Fibroblast of villous mesenchyme (primary cell): Measurements from ENCODE around the gene MIGA2. TPM values are rescaled to one million over a fixed set of nuclear protein-coding genes. Genes with fewer than 3 reads are reported as not detected.

Experiments
- DNase-seq: peaks from one replicate; pipeline ENCODE4 v3.0.0-alpha.2; 2010; ENCODE audit warnings: low read depth
- H3K4me3 ChIP-seq: 2 replicates; pipeline ENCODE4 v1.5.1; 2011; ENCODE audit warnings: low read depth, mild to moderate bottlenecking, low read length
- total RNA-seq: library from RNA; depleted of rRNA; stranded (reverse); fragments of >200 nt; gene quantifications from 2 replicates; pipeline ENCODE4 v1.2.3, GENCODE V29; 2012
- TF ChIP-seq, protein P1 (sequence below): IDR thresholded peaks from 2 replicates; pipeline ENCODE4 v1.5.1; 2012; ENCODE audit warnings: low read depth, mild to moderate bottlenecking, low read length; ENCODE audit not compliant: insufficient read depth

The MIGA2 gene
- total RNA-seq, 1 donor, result 22.5 TPM

DNA sequence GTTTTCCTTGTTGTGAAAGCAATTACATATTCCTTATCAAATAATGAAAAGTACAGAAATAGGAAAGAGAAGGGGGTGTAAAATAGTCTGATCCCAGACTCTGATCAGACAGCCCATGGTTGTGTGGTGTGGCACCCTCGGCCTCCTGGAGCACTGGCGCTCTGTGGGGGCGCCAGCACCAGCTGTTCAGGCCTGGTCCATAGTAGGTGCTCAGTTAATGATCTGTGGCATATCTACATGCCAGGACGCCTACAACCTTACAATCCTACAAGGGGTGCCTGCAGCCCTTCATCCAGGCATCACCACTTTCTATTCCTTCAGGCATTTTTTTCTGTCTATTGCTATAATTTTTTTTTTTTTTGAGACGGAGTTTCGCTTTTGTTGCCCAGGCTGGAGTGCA, 16.6 kb downstream of the MIGA2 start:
- no peak overlapping the region for H3K4me3 ChIP-seq
- DNase-seq, result no peak
- TF ChIP-seq, protein P1, sequence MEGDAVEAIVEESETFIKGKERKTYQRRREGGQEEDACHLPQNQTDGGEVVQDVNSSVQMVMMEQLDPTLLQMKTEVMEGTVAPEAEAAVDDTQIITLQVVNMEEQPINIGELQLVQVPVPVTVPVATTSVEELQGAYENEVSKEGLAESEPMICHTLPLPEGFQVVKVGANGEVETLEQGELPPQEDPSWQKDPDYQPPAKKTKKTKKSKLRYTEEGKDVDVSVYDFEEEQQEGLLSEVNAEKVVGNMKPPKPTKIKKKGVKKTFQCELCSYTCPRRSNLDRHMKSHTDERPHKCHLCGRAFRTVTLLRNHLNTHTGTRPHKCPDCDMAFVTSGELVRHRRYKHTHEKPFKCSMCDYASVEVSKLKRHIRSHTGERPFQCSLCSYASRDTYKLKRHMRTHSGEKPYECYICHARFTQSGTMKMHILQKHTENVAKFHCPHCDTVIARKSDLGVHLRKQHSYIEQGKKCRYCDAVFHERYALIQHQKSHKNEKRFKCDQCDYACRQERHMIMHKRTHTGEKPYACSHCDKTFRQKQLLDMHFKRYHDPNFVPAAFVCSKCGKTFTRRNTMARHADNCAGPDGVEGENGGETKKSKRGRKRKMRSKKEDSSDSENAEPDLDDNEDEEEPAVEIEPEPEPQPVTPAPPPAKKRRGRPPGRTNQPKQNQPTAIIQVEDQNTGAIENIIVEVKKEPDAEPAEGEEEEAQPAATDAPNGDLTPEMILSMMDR, result no peak

GRCh38 chr9:129054163-129054851, 17.9 kb downstream of the MIGA2 start:
- TF ChIP-seq, protein P1, result no peak
- no peak overlapping the region for H3K4me3 ChIP-seq
- no peak for DNase-seq

DNA sequence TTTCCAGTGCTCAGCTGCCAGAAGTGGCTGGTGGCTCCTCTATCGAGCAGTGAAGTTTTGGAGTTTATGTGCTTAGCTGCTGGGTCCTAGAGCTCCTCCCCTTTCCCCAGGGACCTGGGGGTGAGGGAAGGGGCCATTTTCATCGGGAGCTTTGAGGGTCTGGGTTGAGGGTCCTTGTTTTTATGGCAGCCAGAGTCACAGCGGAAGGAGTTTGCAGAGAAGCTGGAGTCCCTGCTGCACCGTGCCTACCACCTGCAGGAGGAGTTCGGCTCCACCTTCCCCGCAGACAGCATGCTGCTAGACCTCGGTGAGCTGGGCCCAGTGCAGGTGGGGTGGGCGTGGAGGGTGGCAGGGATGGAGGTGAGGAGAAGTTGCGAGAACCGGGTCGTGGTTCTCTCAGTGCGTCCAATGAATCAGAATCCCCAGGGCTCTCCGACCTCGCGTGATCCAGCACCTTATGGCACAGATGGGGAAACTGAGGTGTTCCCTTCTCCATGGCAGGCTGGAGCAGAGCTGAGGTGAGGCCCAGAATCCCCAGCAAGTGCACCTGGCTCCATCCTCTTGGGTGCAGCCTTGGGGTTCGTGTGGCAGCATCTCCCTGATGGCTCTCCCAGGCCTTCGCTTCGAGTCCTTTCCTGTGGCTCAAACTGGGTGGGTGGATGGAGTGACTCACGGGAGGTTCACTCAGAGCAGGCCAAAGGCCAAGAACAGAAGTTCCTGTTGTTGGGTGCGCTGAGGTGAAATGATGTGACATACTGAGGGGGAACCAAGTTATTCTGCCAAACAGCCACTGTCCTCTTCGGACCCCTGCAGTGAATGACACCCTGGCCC, 22.8 kb downstream of the MIGA2 start:
- TF ChIP-seq, protein P1, result no peak
- no peak for DNase-seq
- H3K4me3 ChIP-seq, result no peak overlapping the region

- TF ChIP-seq, protein P1, result no peak
- no peak for DNase-seq
- no peak overlapping the region for H3K4me3 ChIP-seq
Observed at GRCh38 chr9:129059796-129060785, 23.7 kb downstream of the MIGA2 start.

GRCh38 chr9:129060991-129061390, 24.6 kb downstream of the MIGA2 start:
- H3K4me3 ChIP-seq, result no peak overlapping the region
- no peak for DNase-seq
- TF ChIP-seq, protein P1, result no peak

DNA sequence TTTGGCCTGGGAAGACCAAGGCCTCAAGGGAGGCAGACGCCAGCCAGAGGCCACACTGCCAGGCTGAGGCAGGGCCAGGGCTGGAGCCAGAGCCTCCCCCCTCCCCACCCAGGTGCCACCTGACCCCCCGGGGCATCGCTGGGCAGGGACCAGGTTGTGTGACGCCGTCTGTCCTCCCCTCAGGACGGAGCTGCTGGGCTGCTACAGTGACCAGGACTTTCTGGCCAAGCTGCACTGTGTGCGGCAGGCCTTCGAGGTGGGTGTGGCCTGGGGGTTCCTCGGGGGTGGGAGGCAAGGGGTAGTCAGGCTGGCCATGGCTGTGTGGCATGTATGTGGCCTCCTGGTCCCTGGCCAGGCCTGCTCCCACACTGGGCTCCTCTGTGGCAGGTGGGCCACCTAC, 26.6 kb downstream of the MIGA2 start:
- DNase-seq, result no peak
- TF ChIP-seq, protein P1, result no peak
- no peak overlapping the region for H3K4me3 ChIP-seq
